Activated gamma-delta T cell (primary cell): ENCODE data around the gene KNOP1.
"Not testable (repeated sequence)": the region's sequence is repeated elsewhere in the genome, so short reads cannot be mapped to it uniquely, and the experiment has no call there.

Experiments used
- DNase-seq: peaks from one replicate; lab custom pipeline; 2025; lab: John Stamatoyannopoulos, UW

KNOP1 gene

DNA sequence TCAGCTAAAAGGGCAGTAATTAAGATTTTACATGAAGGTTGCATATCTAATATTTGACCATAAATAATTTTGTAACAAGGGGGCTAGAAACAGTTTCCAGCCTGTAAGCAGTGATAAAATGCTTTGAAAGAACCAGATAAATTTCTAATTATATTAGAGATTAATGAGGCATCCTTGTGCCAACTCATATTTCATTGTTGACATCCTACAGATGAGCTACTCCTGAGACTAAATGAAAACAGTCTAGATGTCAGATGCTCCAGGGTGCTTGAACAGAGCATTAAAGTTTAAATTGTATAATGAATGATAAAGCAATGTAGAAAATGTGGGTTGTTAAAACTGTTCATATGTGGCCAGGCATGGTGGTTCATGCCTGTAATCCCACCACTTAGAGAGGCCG lies 23.3 kb upstream of the KNOP1 start:
- DNase-seq, result no peak

DNA sequence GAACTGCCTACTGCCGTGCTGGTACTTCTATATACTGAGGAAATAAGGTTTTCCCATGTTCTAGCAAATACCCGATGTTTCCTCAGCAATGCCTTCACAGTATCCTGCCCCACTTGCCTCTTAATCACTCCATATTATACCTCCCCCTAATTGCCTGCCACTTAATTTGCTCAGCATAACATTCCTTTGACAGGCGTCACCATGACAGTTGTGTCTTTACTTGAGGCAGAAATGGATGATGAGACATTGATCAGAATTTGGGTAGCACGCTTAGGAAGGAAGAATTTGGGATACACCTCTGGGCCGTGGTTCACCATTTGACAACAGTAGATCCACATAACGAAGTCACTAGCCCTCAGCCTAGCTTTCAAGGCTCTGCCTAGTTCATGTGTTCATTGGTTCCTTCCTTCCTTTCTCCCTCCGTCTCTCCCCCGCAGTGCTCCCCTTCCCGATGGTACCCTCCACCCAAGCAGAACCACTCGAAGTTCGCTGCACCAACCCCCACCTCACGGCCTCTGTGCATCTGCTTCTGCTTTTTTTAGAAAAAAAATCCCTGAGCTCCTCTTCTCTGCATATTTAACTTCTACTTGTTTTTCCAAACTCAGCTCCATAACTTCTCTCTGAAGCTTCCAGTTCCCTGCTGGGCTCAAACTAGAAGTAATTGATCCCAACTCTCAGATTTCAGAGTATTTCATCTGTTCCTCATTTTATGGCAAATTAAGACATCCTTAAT lies 19.4 kb upstream of the KNOP1 start:
- no peak for DNase-seq

DNA sequence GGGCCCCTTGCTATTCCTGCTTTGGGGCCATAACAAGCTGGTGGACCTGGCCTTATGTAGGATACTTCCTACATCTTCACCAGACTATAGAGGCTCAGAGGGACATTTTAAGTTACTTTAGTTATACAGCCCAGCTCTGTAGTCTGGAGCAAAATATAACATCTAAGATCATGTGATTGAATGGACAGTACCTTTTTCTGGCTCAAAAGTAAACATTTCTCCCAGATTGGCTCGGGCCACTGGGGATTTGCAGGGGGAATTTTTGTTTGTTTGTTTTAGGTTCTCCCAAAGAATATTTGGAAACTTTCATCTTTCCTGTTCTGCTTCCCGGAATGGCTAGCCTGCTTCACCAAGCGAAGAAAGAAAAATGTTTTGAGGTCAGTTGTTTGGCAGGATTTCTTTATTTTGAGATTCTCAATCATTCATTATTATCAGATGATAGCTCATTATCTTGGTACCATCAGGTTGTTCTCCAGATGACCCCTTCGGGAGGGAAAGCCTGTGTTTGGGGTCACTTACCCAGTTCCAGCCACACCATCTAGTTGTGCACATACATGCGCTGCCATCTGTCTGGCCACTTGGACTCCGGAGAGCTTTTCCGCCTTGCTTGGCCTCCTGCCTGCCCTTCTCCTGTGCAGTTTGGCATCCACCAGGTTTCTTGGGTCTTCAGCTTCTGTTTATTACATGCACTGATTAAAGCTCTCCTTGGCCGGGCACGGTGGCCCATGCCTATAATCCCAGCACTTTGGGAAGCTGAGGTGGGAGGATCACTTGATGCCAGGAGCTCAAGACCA lies 17.2 kb upstream of the KNOP1 start:
- DNase-seq, result no peak

DNA sequence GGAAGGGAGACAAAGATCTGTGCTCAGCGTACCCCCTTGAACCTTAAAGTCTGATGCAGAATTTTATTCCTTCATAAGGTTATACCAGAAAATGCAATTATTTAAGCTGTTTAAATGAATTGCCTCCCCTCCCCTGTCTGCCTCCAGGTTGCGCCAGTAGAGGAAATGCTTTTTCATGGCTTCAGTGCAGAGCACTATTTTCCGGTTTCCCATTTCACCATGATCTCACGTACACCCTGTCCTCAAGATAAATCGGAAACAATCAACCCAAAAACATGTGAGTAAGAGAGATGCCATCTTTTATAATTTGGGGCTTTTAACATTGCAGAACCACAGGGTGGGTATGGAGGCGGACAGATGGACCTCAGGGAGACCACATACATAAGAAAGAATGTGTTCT lies 15.5 kb upstream of the KNOP1 start:
- DNase-seq, result no peak

DNA sequence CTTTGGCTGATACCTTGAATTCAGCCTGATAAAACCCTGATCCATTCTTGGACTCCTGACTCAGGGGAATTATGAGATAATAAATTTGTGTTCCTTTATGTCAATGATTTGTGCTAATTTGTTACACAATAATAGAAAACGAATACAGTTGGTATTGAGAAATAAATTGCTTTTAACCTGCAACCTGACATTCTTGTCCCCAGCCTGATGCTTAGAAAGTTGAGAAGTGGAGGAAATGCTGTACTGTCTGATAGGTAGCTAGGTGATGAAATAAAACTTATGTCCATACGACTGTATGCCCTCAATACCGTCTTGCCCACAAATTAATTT lies 10.6 kb upstream of the KNOP1 start:
- DNase-seq, result no peak

DNA sequence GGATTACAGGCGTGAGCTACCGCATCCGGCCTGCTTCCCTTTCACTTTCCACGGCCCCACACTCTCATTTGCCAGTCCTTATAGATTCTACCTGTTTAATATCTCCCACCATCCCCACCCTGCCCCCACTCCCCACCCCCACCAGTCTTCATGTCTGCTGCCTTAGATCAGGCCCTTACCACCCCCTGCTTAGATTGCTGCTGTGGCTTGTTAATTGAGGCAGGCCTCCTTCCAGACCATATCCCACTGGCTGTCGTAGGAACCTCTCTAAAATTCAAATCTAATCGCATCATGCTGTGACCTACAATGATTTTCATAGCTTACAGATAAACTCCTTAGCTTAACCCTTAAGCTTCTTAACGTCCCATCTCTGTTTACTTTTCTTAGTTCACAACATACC lies 5.0 kb upstream of the KNOP1 start:
- no peak for DNase-seq

DNA sequence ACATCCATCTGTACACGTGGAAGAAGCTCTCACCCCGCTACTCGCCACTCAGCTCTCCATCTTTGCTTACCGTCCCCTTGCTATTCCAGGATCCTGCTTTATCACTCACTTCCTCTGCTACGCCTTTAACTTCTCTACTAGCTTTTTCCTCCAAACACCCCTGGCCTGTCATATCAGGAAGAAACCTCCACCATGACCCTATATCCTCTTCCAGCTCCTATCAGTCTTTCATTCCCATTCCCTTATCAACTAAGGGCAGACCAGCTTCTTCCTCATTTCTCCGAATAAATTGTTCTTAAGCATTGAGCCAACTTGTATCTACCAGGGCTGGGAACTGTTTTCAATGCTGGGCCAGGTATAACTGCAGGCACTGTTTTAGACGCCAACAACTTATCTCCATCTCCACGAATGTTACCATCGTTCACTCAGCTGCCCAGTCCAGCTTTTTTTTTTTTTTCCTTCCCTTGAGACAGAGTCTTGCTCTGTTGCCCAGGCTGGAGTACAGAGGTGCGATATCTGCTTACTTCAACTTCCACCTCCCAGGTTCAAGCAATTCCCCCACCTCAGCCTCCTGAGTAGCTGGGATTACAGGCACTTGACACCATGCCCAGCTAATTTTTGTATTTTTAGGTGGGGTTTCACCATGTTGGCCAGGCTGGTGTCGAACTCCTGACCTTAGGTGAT lies 4.4 kb upstream of the KNOP1 start:
- no peak for DNase-seq

DNA sequence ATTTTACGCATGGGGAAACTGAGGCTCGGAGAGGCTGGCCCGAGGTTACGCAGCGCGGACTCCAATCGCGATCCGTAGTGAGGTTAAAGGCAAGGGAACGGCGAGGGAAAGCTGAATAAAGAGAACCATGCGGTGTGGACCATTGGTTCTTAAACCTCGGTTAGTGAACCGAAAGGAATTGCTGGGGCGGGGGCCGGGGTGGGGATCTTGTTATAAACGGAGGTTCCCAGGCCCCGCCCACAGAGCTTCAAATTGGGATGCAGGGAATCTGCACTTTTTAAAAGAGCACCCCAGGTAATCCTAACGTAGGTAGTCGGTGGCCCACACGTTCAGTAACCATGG lies 568 bp upstream of the KNOP1 start:
- DNase-seq, result no peak

DNA sequence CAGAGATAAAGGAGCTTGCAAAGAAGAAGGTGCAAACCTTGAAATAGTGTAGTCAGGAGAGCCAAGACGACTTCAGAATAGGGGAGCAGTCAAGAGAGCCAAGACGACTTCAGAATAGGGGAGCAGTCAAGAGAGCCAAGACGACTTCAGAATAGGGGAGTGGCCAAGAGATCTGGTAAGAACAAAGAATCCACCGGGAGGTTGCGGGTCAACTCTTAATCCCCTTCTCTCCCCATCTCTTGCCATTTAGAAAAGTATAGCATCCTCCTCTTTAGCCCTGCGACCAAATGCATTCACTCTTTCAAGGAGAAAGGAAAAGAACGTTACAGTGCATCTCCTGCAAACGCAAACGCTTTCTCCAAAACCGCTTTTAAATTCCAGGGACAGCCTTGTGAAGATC lies 713 bp downstream of the KNOP1 start:
- no peak for DNase-seq

DNA sequence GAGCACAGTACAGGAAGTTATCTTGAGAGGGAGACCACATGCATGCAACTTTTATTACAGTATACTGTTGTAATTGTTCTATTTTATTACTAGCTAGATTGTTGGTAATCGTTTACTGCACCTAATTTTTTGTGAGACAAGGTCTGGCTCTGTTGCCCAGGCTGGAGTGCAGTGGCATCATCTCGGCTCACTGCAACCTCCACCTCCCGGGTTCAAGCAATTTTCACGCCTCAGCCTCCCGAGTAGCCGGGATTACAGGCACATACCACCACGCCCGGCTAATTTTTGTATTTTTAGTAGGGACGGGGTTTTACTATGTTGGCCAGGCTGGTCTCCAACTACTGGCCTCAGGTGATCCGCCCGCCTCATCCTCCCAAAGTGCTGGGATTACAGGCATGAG lies 1.3 kb downstream of the KNOP1 start:
- DNase-seq, result not testable (repeated sequence)

DNA sequence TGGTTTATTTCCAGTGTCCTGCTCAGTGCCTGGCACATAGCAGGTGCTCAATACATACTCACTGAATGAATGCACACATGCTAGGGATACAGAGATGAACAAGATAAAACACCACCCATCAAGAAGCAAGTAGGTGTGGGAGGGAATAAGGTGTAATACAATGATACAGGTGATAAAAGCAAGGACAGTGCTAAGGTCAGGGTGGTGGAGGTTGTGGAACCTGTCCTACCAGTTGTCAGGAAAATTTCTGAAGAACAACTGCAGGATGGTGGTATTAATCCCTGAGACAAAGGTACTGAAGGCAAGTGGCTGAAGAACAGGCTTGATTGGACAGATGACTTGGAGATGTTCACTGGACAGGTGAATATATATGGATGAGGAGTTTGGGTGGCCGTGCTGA lies 1.8 kb downstream of the KNOP1 start:
- no peak for DNase-seq

DNA sequence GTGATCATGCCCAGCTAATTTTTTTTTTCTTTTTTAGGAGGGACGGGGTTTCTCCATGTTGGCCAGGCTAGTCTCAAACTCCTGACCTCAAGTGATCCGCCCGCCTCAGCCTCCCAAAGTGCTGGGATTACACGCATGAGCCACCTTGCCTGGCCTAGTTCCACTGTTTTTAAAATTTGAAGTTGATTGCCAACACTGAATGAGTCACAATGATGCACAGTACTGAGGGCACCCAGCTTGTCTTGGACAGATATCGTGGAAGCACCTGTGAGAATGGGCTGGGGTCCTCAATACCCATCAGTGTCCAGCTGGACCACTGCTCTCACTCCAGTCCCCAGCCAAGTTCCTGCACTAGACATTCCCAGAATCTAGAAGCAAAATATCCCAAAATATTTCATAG lies 2.5 kb downstream of the KNOP1 start:
- no peak for DNase-seq

DNA sequence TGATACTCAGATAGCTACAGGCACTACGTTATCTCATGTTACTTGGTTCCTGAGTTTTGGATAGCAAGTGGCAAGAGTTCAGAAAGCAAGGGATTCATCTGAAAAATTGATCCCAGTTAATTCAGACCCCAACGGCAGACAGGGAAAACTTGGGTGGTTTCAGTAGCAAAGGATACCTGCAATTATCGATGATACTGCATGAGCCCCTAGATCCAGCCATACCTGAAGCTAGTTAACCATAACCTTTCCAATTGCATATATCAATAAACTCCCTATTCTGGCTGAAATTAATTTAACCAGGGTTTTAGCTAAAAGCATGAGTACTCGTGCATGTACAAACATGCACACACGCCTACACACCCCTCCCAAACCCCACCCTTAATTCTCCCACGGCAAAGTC lies 4.3 kb downstream of the KNOP1 start:
- no peak for DNase-seq

DNA sequence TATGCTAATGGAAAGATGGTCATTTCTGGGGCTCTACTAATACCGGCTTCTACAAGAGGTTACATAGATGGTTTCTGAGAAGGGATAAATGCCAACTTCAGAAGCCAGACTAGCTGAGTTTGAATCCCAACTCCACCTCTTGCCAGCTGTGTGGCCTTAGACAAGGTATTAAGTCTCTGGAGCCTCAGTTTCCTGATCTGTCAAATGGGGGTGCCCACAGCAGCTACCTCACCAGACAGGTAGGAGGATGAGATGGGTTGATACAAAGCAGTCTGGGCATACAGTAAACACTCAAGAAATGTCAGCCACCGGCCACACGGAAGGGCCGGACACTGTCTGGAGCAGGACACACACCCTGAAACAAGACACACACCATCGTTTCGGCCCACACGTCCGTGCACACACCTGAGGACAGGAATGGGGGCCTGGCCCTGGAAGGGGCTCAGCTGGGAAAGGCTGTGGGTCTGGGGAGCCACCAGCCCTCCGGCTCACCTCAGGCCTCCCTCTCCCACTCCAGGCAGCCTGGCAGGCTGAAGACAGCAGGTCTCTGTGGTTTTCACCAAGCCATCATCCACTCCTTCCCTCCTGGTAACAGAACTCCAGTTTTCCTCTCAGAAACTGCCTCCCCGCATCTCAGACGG lies 5.5 kb downstream of the KNOP1 start:
- no peak for DNase-seq

DNA sequence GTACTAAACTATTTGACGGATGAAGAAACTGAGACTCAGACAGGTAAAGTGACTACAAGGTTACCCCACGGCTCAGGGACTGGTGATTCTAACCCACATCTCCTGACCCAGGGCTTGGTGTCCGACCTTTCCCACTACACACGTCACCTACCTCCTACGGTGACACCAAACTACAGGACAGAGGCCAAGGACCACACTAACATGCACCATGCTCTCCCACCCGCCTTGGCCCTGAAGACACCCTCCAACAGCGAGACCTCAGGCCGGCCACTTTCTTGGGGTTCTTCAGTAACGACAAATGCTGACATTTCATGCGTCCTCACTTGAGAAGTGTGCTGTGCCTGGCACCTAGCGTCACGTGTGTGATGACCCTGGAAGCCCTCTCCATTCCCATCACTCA lies 6.4 kb downstream of the KNOP1 start:
- no peak for DNase-seq

DNA sequence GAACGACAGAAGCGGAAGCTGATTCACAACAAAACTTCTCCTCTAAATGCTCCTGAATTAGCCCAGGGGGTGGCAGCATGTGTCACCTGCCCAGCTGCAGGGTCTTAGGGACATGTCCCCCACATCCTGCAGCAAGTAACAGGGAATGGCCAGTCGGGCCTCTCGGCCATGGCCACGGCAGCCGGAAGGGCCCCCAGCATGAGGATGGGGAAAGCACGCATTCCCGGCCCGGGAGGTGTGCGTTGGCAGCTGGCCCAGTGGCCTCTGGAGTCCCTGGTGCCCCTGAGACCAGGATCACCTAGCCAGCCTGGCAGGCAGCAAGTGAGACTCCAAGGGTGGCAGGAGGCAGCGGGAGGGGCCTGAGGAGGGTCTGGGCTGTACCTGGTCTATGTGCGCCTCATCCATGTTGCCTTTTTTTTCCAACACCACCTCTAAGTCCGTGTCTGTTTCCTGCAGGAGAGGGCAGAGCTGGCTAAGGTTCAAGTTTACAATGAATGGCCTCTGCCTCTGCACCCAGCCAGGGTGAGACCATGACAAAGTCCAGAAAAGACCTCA lies 7.0 kb downstream of the KNOP1 start:
- DNase-seq, result no peak

DNA sequence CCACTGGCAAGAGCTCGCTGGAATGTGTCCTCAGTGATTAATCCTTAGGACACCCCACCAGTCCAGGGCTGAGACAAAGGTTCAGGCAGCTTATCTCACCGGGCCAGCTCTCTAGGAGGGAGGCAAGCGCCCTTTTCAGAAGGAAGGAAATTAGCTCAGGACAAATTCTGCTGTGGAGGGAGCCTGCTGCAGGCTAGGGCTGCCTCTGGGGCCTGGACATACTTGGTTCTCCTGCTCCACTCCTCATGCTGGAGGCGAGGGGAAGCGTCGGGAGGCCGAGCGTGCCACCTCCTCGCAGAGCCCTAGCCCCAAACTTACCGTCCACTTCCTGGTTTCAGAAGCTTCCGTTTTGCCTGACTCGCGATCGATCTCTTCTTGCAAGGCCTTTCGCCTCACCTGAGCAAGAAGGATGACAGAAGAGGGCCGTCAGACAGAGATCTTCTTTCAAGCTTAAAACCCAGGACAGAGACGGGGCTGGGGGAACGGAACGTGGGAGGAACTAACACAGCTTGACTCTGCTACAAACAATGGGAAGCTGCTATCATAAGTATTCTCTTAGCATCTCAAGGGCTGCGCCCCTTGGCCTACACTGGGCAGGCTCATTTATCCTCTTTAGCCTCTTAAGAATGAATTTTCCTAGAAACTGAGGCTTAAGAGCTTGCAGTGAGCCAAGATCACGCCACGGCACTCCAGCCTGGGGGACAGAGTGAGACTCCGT lies 7.7 kb downstream of the KNOP1 start:
- DNase-seq, result no peak

DNA sequence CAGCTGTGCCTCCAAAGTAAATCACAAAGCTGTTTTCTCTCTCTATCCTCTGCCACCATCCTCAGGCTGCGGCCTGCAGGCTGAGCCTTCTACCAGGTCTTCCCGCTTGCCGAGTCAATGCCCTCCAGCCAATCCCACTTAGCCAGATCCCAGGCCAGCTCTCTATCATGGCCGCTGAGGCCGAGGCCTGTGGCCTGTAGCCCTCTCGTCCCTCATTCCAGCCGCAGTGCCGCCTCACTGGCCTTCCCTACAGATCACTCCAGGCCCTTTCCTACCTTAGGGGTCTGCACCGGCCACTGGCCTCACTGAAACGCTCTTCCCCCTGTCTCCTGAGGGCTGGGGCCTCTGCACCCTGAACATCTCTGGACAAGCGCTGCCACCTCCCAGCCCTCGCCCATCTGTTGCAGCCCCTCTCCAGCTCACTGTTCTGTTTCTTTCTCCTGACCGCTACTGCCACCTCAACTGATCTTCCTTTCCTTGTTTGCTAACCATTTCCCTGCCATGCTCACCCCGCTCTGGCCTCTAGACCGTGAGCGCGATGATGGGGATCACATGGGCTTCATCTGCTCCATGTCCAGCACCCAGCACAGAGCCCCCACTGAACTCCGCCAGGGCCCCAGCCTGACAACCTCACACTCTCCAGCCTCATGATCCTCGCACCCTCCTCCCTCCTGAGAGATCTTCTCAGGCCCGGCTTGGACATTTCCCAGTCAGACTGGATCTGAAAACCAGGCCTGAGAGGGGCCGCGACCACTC lies 8.5 kb downstream of the KNOP1 start:
- DNase-seq, result no peak

DNA sequence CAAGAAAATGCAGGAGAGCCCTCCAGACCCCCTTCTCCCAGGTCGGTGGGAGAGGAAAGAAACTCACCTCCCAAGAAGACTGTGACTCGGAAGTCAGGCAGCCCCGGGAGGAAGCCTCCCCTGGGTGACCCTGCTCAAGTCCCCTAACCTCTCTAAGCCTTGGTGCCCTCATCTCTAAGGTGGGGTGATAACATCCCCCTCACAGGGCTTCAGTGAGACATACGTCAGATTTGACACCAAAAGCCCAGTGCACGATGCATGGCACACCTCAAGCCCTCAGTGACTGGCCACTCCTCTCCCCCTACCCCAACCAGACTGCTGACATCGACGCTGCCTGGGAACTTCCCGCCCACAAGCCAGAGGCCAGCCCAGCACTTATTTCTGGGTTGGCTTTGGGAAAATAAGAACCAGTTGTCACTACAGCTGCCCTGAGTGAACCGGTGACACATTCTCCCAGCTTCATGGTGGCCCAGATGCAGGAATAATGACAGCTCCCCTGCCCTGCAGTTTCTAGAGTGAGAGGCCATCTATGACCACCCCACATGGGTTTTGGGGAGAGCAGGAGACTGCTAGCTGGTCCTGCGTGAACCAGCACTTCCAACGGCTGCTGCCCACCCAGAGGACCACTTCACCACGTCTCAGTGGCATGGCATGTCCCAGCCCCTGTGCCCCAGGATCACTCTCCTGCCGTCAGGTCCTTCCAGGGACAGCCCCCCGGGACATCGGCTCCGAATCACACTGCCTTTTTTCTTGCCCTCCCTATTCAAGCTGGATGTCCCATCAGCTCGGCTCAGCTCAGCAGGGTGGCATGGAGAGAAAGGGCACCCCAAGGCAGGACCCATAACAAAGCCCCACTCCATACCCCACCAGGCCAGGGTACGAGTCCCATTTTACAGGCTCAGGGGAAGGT lies 9.5 kb downstream of the KNOP1 start:
- DNase-seq, result no peak
